Calu3 (cell line): ENCODE results near the gene F3. TPM values are rescaled to one million over a fixed set of nuclear protein-coding genes. Genes with fewer than 3 reads are reported as not detected.
A peak's percentile ranks its signal among the peaks of the same experiment; 100 is the strongest.

Source experiments
- BruUV-seq: library from RNA; stranded (reverse); fragments of 400-500 nt; replicated peaks from 2 replicates; lab custom pipeline; 2021; lab: Mats Ljungman, UMichigan
- CTCF ChIA-PET: fragments of 300-600 bp; sonication (Branson Sonifier 250); formaldehyde crosslinking; loops from one replicate; lab custom pipeline; 2022; ENCODE audit warnings: antibody characterized with exemption; lab: Charles Lee
- DNase-seq: peaks from one replicate; pipeline ENCODE4 v3.0.0; 2022
- H3K27ac Mint-ChIP-seq: one replicate; pipeline ENCODE4 v1.8.0; 2022; ENCODE audit warnings: mixed read lengths; ENCODE audit not compliant: unreplicated experiment
- H3K27me3 Mint-ChIP-seq: one replicate; pipeline ENCODE4 v1.8.0; 2022; ENCODE audit warnings: mixed read lengths; ENCODE audit not compliant: unreplicated experiment
- H3K36me3 Mint-ChIP-seq: one replicate; pipeline ENCODE4 v1.8.0; 2022; ENCODE audit warnings: mild to moderate bottlenecking, moderate library complexity, mixed read lengths; ENCODE audit not compliant: insufficient read depth, unreplicated experiment
- H3K4me1 Mint-ChIP-seq: one replicate; pipeline ENCODE4 v1.8.0; 2022; ENCODE audit warnings: mild to moderate bottlenecking, low read depth, mixed read lengths; ENCODE audit not compliant: unreplicated experiment
- H3K4me3 Mint-ChIP-seq: one replicate; pipeline ENCODE4 v1.8.0; 2022; ENCODE audit warnings: mild to moderate bottlenecking, low read depth, moderate library complexity, mixed read lengths; ENCODE audit not compliant: unreplicated experiment
- H3K9me3 Mint-ChIP-seq: one replicate; pipeline ENCODE4 v1.8.0; 2022; ENCODE audit warnings: low read depth, mixed read lengths; ENCODE audit not compliant: unreplicated experiment
- CTCF ChIP-seq: fragments of 200-600 bp; IDR thresholded peaks from one replicate; pipeline ENCODE4 v1.8.0; 2022; ENCODE audit warnings: antibody characterized with exemption; ENCODE audit not compliant: unreplicated experiment
- intact Hi-C: fragments of 100-400 bp; cut with micrococcal nuclease; formaldehyde crosslinking; loops from one replicate; pipeline ENCODE4 v1.10.0; 2022; ENCODE audit not compliant: unreplicated experiment
- total RNA-seq: library from RNA; stranded (reverse); gene quantifications from 2 replicates; pipeline ENCODE4 v1.2.3, GENCODE V29; 2022

Gene F3
- total RNA-seq, 1 experiment from 2014 or later: 344 TPM

DNA sequence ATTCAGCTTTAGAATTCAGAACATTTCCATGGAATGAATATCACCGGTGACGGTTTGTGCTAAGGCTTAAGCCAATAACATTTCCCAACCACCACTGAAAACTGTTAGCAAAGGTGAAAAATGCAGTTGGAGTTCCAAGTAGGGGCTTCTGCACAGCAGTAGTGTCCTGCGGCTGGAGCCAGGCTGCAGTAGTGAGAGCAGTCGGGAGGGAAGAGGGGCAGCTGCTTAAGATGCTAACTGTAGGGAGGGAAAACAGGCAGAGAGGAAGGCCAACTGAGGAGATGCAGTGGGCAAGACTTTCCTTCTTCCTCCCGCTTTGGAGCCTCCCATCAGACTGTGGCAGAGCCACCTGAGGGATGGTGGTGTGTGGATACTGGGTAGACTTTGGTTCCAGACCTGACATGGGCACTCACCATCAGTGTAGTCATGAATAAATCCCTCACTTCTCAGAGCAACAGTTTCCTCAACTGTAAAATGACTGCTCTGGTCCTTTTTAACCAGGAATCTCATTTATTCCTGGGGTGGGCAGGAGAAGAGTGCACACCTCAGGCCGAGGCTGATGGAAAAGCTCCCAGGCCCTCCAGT, 3.2 kb downstream of the F3 start:
- Mint-ChIP-seq H3K4me1 (peaks cover 48% of the 10 kb centered on the region), H3K36me3 (peaks cover 99% of the 10 kb centered on the region)
- no peak for DNase-seq

GRCh38 chr1:94537254-94537653, 4.3 kb downstream of the F3 start:
- Mint-ChIP-seq H3K36me3 (peaks cover 100% of the 10 kb centered on the region), H3K27me3 (no peaks in the 10 kb centered on the region), H3K4me3 (peak overlapping the region; percentile 75), H3K9me3 (no peaks in the 10 kb centered on the region), H3K4me1 (peaks cover 51% of the 10 kb centered on the region), H3K27ac (peak overlapping the region; percentile 60)
- CTCF ChIA-PET: interaction anchor here (2.1 kb wide), 1 partner anchor 10 kb away, joined by 8 read pairs; no protein-coding TSS in a partner anchor
- TF ChIP-seq CTCF: no peak
- intact Hi-C loops: loop anchor here (5.0 kb wide), 1 partner anchor 190 kb away; no protein-coding TSS in a partner anchor
- BruUV-seq: no TSS peak
- DNase-seq: no peak

More for the DNA sequence above, 3.2 kb downstream of the F3 start:
- Mint-ChIP-seq H3K4me3 (peak overlapping the region; percentile 75), H3K27me3 (no peaks in the 10 kb centered on the region), H3K9me3 (no peaks in the 10 kb centered on the region), H3K27ac (peak overlapping the region; percentile 60)
- no peak for TF ChIP-seq CTCF
- intact Hi-C loops: loop anchor here (5.0 kb wide), 1 partner anchor 189 kb away; no protein-coding TSS in a partner anchor
- CTCF ChIA-PET: interaction anchor here (0.9 kb wide), 1 partner anchor 264 kb away, joined by 3 read pairs; no protein-coding TSS in a partner anchor
- no TSS peak for BruUV-seq

DNA sequence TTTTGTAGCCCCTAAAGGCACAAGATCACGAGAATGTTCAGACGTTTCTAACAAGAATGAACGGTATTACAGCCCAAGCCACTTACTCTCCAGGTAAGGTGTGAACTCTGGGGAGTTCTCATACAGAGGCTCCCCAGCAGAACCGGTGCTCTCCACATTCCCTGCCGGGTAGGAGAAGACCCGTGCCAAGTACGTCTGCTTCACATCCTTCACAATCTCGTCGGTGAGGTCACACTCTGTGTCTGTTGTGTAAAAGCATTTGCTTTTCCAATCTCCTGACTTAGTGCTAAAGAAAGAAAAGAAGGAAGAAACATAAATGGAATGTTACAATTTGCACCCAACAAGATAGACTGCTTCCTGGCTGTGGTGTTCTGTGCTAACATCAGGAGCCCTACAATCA, 5.7 kb downstream of the F3 start:
- Mint-ChIP-seq H3K27me3 (no peaks in the 10 kb centered on the region), H3K4me3 (peak overlapping the region; percentile 75), H3K9me3 (no peaks in the 10 kb centered on the region), H3K4me1 (peaks cover 61% of the 10 kb centered on the region), H3K36me3 (peaks cover 100% of the 10 kb centered on the region), H3K27ac (peak overlapping the region; percentile 60)
- no peak for TF ChIP-seq CTCF
- CTCF ChIA-PET: interaction anchor here (2.1 kb wide), 1 partner anchor 9 kb away, joined by 8 read pairs; no protein-coding TSS in a partner anchor
- intact Hi-C loops: loop anchor here (5.0 kb wide), 1 partner anchor 191 kb away; no protein-coding TSS in a partner anchor
- no peak for DNase-seq
- no TSS peak for BruUV-seq

DNA sequence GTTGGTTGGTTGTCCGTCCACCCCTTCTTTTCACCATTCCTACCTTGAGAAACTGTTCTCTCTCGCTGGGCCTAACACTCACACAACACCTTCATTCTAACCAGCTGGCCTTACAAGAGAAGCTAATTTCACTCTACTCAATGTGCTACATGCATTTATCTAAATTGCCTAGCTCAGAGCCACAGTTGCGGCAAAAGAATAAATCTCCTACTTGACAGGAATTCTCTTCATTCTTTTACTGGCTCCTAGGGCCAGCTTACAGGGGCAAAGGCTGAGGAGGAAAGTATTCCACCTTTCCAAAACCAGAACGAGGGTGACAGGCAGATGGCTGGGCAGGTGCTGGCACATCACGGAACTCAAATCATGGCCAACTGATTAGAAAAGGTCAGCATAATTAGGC, 6.5 kb downstream of the F3 start:
- no peak for TF ChIP-seq CTCF
- Mint-ChIP-seq H3K4me1 (peaks cover 68% of the 10 kb centered on the region), H3K27me3 (no peaks in the 10 kb centered on the region), H3K27ac (peak overlapping the region; percentile 82), H3K36me3 (peaks cover 100% of the 10 kb centered on the region), H3K9me3 (no peaks in the 10 kb centered on the region), H3K4me3 (peak overlapping the region; percentile 75)
- intact Hi-C loops: loop anchor here (5.0 kb wide), 1 partner anchor 192 kb away; no protein-coding TSS in a partner anchor
- CTCF ChIA-PET: no interaction called here
- DNase-seq: no peak
- no TSS peak for BruUV-seq
